Prostate gland (tissue), 2 donors: Measurements from ENCODE around the gene KIAA1328.
A peak's percentile ranks its signal among the peaks of the same experiment; 100 is the strongest.

ENCODE experiments used
- CTCF ChIP-seq, 4 experiments: fragments of 200-600 bp in 2 of 4; fragments of 450-650 bp in 2 of 4; sonication (generic) in 2 of 4; IDR thresholded peaks; 1 replicate in 3 of 4; 2 replicates in 1 of 4; pipeline ENCODE4 v1.5.1; 2016 to 2019; ENCODE audit warnings: antibody characterized with exemption in 4 of 4, mild to moderate bottlenecking in 2 of 4, moderate library complexity in 2 of 4
- POLR2AphosphoS5 ChIP-seq: sonication (generic); formaldehyde crosslinking; IDR thresholded peaks from one replicate; pipeline ENCODE4 v1.6.1; 2017; ENCODE audit warnings: antibody characterized with exemption

GRCh38 chr18:36843784-36844183, 14.9 kb downstream of the KIAA1328 start:
- TF ChIP-seq POLR2AphosphoS5 (peak; percentile 5), CTCF (IDR thresholded peaks at IDR 0.05) (no peak)
